Gastrocnemius medialis (tissue), 4 donors: Measurements from ENCODE around the gene GLI3.

Source experiments
- POLR2A ChIP-seq, 2 donors: fragments of 450-650 bp; IDR thresholded peaks; one replicate each; pipeline ENCODE4 v1.6.1; 2017; ENCODE audit warnings: antibody characterized with exemption in 2 of 2, mild to moderate bottlenecking in 2 of 2, moderate library complexity in 2 of 2
- TF ChIP-seq, protein P1 (sequence below), 5 experiments: fragments of 450-650 bp in 3 of 5; fragments of 200-600 bp in 2 of 5; sonication (generic) in 2 of 5; IDR thresholded peaks in 4 of 5; conservative IDR thresholded peaks in 1 of 5; 1 replicate in 4 of 5; 2 replicates in 1 of 5; pipeline ENCODE4 v1.5.1; 2016 to 2019; ENCODE audit warnings: antibody characterized with exemption in 5 of 5, mild to moderate bottlenecking in 3 of 5, moderate library complexity in 3 of 5

DNA sequence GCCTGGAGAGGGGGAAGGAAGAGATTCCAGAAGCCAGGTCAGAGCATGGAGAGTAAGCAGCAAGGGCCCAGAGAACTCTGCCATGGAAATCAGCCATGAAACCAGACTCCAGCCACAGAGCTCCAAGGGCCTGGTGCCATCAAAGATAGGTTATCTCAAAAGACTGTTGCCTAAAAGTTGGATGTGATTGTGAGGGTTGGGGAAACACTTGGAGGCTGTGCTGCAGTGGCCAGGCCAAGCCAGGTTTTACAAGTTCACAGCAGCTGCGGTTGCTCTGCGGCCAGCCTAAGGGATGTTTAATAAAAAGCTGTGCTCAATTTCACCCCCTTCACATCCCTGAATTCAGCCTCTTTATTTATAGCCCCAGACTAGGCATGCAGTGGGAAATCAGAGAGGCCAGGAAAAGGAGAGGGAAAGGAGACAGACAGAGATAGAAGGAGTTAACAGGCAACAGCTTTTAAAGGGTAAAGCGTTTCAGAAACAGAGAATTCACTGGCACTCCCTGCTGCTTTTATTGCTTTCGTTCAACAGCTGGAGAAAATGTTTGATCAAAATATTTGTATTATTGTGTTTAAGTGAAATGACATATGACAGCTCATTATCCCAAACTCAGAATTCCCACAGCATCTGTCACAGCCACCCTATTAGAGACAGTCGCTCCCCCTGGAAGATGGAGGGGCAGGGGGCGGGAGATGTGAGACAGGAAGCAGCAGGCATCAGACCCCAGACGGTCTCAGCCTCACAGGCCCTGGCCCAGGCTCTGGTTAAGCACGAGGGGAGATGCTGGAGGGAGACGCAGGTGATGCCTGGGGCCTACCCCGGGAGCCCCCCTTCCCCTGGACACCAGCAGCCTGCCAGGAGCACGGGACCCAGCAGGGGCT lies 140.1 kb downstream of the GLI3 start:
- TF ChIP-seq, protein P1, sequence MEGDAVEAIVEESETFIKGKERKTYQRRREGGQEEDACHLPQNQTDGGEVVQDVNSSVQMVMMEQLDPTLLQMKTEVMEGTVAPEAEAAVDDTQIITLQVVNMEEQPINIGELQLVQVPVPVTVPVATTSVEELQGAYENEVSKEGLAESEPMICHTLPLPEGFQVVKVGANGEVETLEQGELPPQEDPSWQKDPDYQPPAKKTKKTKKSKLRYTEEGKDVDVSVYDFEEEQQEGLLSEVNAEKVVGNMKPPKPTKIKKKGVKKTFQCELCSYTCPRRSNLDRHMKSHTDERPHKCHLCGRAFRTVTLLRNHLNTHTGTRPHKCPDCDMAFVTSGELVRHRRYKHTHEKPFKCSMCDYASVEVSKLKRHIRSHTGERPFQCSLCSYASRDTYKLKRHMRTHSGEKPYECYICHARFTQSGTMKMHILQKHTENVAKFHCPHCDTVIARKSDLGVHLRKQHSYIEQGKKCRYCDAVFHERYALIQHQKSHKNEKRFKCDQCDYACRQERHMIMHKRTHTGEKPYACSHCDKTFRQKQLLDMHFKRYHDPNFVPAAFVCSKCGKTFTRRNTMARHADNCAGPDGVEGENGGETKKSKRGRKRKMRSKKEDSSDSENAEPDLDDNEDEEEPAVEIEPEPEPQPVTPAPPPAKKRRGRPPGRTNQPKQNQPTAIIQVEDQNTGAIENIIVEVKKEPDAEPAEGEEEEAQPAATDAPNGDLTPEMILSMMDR (IDR thresholded peaks at IDR 0.05 in 4 of 5, conservative IDR thresholded peaks at IDR 0.05 in 1 of 5): no peak
- no peak for TF ChIP-seq POLR2A (IDR thresholded peaks at IDR 0.05)
